GM12891 (cell line): ENCODE data around the gene IKBIP. TPM values are rescaled to one million over a fixed set of nuclear protein-coding genes. Genes with fewer than 3 reads are reported as not detected.
A peak's percentile ranks its signal among the peaks of the same experiment; 100 is the strongest.

Experiments used
- DNase-seq: peaks from one replicate; pipeline ENCODE4 v3.0.0; 2011; ENCODE audit warnings: low spot score; ENCODE audit not compliant: insufficient read length
- FAIRE-seq: peaks from 2 replicates; lab custom pipeline; 2011; peaks lifted over from hg19 to GRCh38; lab: Jason Lieb, UNC
- PAX5 ChIP-seq: IDR thresholded peaks from 2 replicates; pipeline ENCODE4 v1.6.1; 2011; ENCODE audit warnings: low read length, moderate library complexity, mild to moderate bottlenecking; ENCODE audit not compliant: insufficient read depth, severe bottlenecking
- POLR2A ChIP-seq: IDR thresholded peaks from 2 replicates; pipeline ENCODE4 v1.6.1; 2011; ENCODE audit warnings: low read depth, low read length, control low read depth
- POLR2AphosphoS5 ChIP-seq: IDR thresholded peaks from 2 replicates; pipeline ENCODE4 v1.6.1; 2011; ENCODE audit warnings: low read depth, low read length, control low read depth
- POU2F2 ChIP-seq: IDR thresholded peaks from 2 replicates; pipeline ENCODE4 v1.6.1; 2011; ENCODE audit warnings: low read depth, mild to moderate bottlenecking, control low read depth, low read length, moderate library complexity
- SPI1 ChIP-seq: IDR thresholded peaks from 2 replicates; pipeline ENCODE4 v1.6.1; 2011; ENCODE audit warnings: low read depth, low read length, control low read depth
- TAF1 ChIP-seq: IDR thresholded peaks from 2 replicates; pipeline ENCODE4 v1.6.1; 2011; ENCODE audit warnings: low read depth, low read length, control low read depth
- polyA plus RNA-seq: library from polyadenylated mRNA; unstranded; fragments of >200 nt; gene quantifications from one replicate; pipeline ENCODE4 v1.2.1, GENCODE V29; 2012; ENCODE audit warnings: low read depth, missing spikeins, inconsistent platforms; ENCODE audit not compliant: missing spikeins

IKBIP gene, protein sequence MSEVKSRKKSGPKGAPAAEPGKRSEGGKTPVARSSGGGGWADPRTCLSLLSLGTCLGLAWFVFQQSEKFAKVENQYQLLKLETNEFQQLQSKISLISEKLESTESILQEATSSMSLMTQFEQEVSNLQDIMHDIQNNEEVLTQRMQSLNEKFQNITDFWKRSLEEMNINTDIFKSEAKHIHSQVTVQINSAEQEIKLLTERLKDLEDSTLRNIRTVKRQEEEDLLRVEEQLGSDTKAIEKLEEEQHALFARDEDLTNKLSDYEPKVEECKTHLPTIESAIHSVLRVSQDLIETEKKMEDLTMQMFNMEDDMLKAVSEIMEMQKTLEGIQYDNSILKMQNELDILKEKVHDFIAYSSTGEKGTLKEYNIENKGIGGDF
- polyA plus RNA-seq: 15.1 TPM

DNA sequence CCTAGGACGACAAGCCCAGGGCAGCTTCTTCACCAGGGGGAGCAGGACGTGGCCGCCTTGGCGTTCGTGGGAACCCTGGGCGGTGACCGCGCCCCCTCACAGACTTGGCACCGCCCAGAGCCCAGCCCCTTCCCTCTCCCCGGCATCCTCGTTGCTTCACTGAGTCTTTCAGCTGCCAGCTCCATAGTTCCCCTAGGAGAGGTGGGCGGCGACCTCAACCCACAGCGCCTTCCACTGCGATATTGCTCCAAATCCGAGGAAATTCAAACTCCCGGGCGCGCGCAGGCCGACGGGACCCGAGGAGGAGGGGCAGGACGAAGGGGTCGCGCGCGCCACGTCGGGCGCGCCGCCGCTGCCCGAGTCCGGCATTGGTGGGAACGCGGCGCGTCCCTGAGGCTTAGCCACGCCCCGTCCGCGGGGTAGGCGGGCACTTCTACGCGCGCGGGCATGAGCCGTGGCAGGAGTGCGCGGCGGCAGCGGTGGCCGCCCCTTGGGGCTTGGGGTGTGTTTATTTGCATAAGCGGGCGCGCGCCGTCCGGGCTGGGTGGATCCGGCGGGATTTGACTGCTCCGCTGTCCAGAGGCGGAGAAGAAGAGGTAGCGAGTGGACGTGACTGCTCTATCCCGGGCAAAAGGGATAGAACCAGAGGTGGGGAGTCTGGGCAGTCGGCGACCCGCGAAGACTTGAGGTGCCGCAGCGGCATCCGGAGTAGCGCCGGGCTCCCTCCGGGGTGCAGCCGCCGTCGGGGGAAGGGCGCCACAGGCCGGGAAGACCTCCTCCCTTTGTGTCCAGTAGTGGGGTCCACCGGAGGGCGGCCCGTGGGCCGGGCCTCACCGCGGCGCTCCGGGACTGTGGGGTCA is at the start of gene IKBIP, which contains the start of gene APAF1:
Gene IKBIP (minus strand): TSS at position 77 of the 860 bp plus-strand sequence. CDS start 87 bp downstream, outside the sequence.
Gene APAF1 (plus strand): TSS at position 579 of the 860 bp plus-strand sequence. CDS start 3,070 bp downstream, outside the sequence.
- DNase-seq (peak; percentile 85), FAIRE-seq (peak; percentile 100)
- TF ChIP-seq POLR2AphosphoS5: peak; percentile 80
- peak; percentile 97 for TF ChIP-seq POU2F2
- TF ChIP-seq POLR2A: peak; percentile 80
- no peak for TF ChIP-seq PAX5
- no peak for TF ChIP-seq SPI1
- peak; percentile 52; the same call in 1 of the 2 replicates for TF ChIP-seq TAF1

DNA sequence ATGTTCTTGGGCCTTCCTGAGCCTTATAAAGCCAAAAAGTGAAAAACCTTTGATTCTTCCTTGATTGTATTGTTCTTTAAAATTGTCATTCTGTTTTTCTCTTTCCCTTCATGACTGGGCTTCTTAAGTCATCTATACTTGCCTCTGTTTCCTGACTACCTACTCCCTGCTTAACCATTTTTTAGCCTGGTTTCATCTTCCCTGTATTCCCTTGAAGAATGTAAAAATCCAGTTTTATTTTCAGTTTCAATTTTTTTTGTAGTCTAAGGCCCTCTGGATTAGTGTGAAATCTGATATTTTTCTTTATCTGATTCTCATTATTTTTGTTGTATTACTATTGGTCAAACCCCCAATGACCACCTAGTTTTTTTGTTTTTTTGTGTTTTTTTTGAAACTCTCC is 46.8 kb upstream of the IKBIP start:
- FAIRE-seq: no peak
- no peak for DNase-seq
- TF ChIP-seq POU2F2 (no peak), SPI1 (no peak), PAX5 (no peak), TAF1 (no peak), POLR2AphosphoS5 (no peak), POLR2A (no peak)

DNA sequence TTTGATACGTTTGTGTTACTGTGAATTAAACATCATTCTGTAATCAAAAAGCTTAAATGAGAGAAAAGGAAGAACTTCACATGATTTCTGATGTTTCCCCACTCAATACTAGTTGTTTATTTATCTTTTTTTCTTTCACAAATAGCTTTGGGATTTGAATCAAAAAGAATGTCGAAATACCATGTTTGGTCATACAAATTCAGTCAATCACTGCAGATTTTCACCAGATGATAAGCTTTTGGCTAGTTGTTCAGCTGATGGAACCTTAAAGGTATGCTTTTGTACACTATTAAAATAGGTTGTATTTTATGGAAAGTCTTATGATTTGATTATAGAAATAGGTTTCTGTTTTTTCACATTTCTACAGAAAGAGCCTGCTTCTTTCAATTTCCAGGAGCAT is 42.0 kb upstream of the IKBIP start:
- no peak for TF ChIP-seq POLR2AphosphoS5
- TF ChIP-seq TAF1: no peak
- no peak for TF ChIP-seq POLR2A
- no peak for TF ChIP-seq SPI1
- TF ChIP-seq POU2F2: no peak
- TF ChIP-seq PAX5: no peak
- DNase-seq (no peak), FAIRE-seq (no peak)

DNA sequence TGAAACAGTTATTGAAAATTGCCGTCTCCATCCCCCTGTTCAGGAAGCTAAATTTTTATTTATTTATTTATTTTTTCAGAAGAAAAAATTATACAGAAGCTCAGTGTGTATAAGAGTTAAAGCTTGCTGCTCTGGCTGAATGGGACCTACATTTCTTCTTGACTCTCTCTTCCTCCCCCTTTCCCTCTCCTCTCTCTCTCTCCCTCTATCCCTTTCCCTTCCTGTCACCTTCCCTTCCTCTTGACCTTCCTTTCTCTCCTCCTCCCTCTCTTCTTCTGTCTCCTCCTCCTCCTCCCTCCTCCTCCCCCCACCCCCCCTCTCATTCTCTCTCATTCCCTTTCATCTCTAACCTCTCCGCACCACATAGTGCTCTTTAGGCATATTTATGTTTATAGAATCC is 39.6 kb upstream of the IKBIP start:
- no peak for DNase-seq

DNA sequence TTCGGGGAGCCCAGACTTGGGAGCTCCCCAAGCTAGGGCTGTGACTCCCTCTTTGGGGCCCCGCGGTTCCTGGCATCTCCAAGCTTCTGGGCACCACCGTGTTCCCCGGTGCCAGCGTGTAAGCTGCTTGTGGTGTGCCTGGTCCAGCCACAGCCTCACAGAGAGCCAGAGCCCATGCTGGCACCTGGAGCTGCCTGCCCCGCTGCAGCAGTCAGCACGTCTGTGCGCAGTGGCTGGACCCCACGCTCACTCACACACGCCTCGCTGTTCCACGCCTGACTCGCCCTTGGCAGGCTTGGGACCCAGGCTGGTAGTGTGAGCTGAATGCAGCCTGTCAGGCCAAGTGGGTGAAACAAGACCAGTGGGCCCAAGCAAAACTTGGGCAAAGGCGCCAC is 35.0 kb upstream of the IKBIP start:
- TF ChIP-seq POU2F2: no peak
- TF ChIP-seq POLR2AphosphoS5: no peak
- no peak for TF ChIP-seq TAF1
- no peak for TF ChIP-seq PAX5
- TF ChIP-seq POLR2A: no peak
- TF ChIP-seq SPI1: no peak
- FAIRE-seq: no peak

More for the DNA sequence above, 39.6 kb upstream of the IKBIP start:
- FAIRE-seq: no peak
- TF ChIP-seq POLR2A (no peak), POLR2AphosphoS5 (no peak), SPI1 (no peak), TAF1 (no peak), PAX5 (no peak), POU2F2 (no peak)

DNA sequence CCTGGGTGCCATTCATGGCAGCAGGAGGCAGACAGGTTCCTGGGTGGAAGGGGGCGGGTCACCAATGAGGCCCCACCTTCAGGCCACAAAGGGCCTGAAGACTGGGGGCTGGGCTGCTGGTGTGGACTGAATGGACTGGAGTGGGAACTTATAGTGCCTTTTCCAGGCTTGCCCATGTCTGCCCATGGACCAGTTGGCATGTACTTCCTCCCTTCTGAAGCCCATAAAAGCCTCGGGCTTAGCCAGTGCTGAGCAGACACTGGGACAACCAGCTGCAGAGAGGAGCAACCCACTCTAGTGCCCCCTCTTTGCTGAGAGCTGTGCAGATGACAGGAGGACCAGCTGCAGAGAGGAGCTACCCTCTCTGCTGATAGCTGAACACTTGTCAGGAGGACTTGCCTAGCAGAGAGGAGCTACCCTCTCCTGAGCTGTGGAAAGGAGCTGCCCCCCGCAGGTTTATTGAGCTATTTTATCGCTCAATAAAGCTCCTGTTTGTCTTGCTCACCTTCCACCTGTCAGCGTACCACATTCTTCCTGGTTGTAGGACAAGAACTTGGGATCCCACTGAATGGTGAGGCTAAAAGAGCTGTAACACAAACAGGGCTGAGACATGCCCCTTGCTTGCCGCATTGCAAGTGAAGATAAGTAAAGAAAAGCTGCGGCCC is 34.5 kb upstream of the IKBIP start:
- no peak for TF ChIP-seq POU2F2
- TF ChIP-seq SPI1: no peak
- no peak for TF ChIP-seq POLR2A
- no peak for TF ChIP-seq PAX5
- TF ChIP-seq POLR2AphosphoS5: no peak
- TF ChIP-seq TAF1: no peak
- no peak for DNase-seq
- no peak for FAIRE-seq

More for the DNA sequence above, 35.0 kb upstream of the IKBIP start:
- no peak for DNase-seq

DNA sequence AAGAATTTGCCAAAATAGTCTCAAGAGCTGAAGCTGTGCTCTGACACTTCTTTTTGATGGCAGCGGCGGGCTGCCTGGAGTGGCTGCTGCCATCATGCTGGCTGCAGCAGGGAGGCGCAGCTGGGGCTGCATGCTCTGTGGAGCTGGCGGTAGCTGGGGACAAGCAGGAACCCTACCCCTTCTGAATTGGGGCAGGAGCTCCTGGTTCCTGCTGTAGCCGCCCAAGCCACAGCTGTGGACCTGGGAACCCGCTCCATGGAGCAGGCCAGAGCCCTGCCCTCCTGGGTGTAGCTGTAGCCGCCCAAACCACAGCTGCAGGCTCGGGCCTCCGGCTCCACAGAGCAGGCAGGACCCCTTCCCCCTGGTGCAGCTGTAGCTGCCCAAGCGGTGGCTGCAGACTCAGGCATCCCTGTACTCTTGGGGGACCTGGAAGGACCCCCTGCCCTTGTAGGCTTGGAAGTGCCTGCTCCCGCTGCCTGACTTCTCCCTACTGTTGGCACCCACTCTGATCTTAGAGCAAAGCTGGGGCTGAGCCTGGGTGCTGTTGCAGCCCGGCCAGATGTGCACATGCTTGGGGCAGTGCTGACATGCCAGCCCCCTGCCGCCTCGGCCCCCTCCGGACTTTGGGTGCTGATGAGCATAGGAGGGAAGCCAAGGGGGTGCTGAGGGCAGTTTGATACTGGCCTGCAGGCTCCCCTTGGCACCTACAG is 33.8 kb upstream of the IKBIP start:
- no peak for DNase-seq
- TF ChIP-seq POLR2A (no peak), SPI1 (no peak), TAF1 (no peak), POLR2AphosphoS5 (no peak), PAX5 (no peak), POU2F2 (no peak)
- FAIRE-seq: no peak

DNA sequence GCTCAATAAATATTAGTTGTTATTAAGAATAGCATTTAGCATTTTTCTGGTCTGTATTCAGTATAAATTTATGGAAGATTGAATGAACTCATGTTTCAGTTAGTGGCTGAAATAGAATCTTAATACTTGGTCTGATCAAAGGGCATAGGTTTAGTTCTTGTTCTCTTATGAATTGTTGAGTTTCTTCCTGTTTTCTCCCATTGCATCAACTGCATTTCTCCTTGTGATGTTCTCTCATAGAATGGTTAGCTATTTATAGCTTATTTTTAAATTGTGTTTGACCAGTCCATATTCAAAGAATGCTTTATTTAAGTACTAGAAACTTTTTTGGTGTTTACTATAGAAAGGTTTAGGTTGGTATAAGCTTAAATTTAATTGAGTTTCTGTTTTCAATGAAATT is 30.3 kb upstream of the IKBIP start:
- TF ChIP-seq POLR2AphosphoS5: no peak
- TF ChIP-seq PAX5: no peak
- no peak for TF ChIP-seq TAF1
- no peak for TF ChIP-seq SPI1
- TF ChIP-seq POU2F2: no peak
- TF ChIP-seq POLR2A: no peak
- FAIRE-seq (no peak), DNase-seq (no peak)
